GM19328 (cell line): ENCODE results near the gene RPS17.
"Not testable (repeated sequence)": the region's sequence is repeated elsewhere in the genome, so short reads cannot be mapped to it uniquely, and the experiment has no call there.

Source experiments
- ATAC-seq: cut with Tn5 transposase; IDR thresholded peaks from one replicate; pipeline ENCODE4 v1.9.1; 2021; ENCODE audit warnings: mild to moderate bottlenecking, moderate library complexity; ENCODE audit not compliant: unreplicated experiment

The RPS17 gene

GRCh38 chr15:82530606-82531379, 9.5 kb downstream of the RPS17 start:
- no peak for ATAC-seq

GRCh38 chr15:82530006-82530405, 10.3 kb downstream of the RPS17 start:
- no peak for ATAC-seq

- ATAC-seq, result not testable (repeated sequence)
These were observed 26.7 kb downstream of the RPS17 start for GRCh38 chr15:82513587-82513986.

GRCh38 chr15:82507693-82508092, 32.6 kb downstream of the RPS17 start:
- ATAC-seq, result not testable (repeated sequence)

- ATAC-seq, result not testable (repeated sequence)
These were observed 33.2 kb downstream of the RPS17 start for GRCh38 chr15:82507087-82507486.

- ATAC-seq, result not testable (repeated sequence)
These were observed 34.4 kb downstream of the RPS17 start for GRCh38 chr15:82505842-82506241.

- not testable (repeated sequence) for ATAC-seq
These were observed 36.2 kb downstream of the RPS17 start for GRCh38 chr15:82504074-82504473.

GRCh38 chr15:82502700-82503339, 37.4 kb downstream of the RPS17 start:
- ATAC-seq, result peak; percentile 67

GRCh38 chr15:82500772-82501171, 39.5 kb downstream of the RPS17 start:
- not testable (repeated sequence) for ATAC-seq

GRCh38 chr15:82497978-82498377, 42.3 kb downstream of the RPS17 start:
- not testable (repeated sequence) for ATAC-seq

- ATAC-seq, result not testable (repeated sequence)
These were observed 52.0 kb downstream of the RPS17 start for GRCh38 chr15:82488250-82488649.

GRCh38 chr15:82487045-82487444, 53.2 kb downstream of the RPS17 start:
- not testable (repeated sequence) for ATAC-seq
